HG02610 (cell line): Measurements from ENCODE around the gene HMCN2.
"Not testable (repeated sequence)": the region's sequence is repeated elsewhere in the genome, so short reads cannot be mapped to it uniquely, and the experiment has no call there.

Experiments
- ATAC-seq: cut with Tn5 transposase; IDR thresholded peaks from one replicate; pipeline ENCODE4 v1.9.1; 2021; ENCODE audit warnings: mild to moderate bottlenecking, moderate library complexity; ENCODE audit not compliant: unreplicated experiment

Gene HMCN2

GRCh38 chr9:130327070-130327780, 61.7 kb downstream of the HMCN2 start:
- ATAC-seq = no peak

GRCh38 chr9:130327781-130328348, 62.3 kb downstream of the HMCN2 start:
- no peak for ATAC-seq

- no peak for ATAC-seq
Observed at GRCh38 chr9:130328349-130328801, 62.8 kb downstream of the HMCN2 start.

GRCh38 chr9:130329061-130329460, 63.5 kb downstream of the HMCN2 start:
- ATAC-seq = no peak

GRCh38 chr9:130330202-130330862, 64.8 kb downstream of the HMCN2 start:
- no peak for ATAC-seq

- no peak for ATAC-seq
Observed at GRCh38 chr9:130331061-130331460, 65.5 kb downstream of the HMCN2 start.

GRCh38 chr9:130331573-130331972, 66.0 kb downstream of the HMCN2 start:
- ATAC-seq = no peak

GRCh38 chr9:130332384-130332926, 66.9 kb downstream of the HMCN2 start:
- no peak for ATAC-seq

- no peak for ATAC-seq
Observed at GRCh38 chr9:130333041-130333711, 67.6 kb downstream of the HMCN2 start.

GRCh38 chr9:130333712-130334062, 68.1 kb downstream of the HMCN2 start:
- ATAC-seq = no peak

- ATAC-seq = no peak
Observed at GRCh38 chr9:130334915-130335314, 69.4 kb downstream of the HMCN2 start.

GRCh38 chr9:130336027-130336610, 70.6 kb downstream of the HMCN2 start:
- ATAC-seq = no peak

GRCh38 chr9:130336885-130337284, 71.3 kb downstream of the HMCN2 start:
- ATAC-seq = no peak

- ATAC-seq = no peak
Observed at GRCh38 chr9:130337318-130337717, 71.8 kb downstream of the HMCN2 start.

GRCh38 chr9:130337784-130338380, 72.3 kb downstream of the HMCN2 start:
- ATAC-seq = no peak

GRCh38 chr9:130338891-130339290, 73.3 kb downstream of the HMCN2 start:
- ATAC-seq = not testable (repeated sequence)

- ATAC-seq = no peak
Observed at GRCh38 chr9:130339306-130339705, 73.7 kb downstream of the HMCN2 start.

- ATAC-seq = no peak
Observed at GRCh38 chr9:130340011-130340410, 74.5 kb downstream of the HMCN2 start.

- ATAC-seq = not testable (repeated sequence)
Observed at GRCh38 chr9:130340557-130340956, 75.0 kb downstream of the HMCN2 start.

GRCh38 chr9:130341128-130341527, 75.6 kb downstream of the HMCN2 start:
- ATAC-seq = no peak
